ENCODE results near the gene WIPF3.
"Not testable (repeated sequence)": the region's sequence is repeated elsewhere in the genome, so short reads cannot be mapped to it uniquely, and the experiment has no call there.

Gene WIPF3

GRCh38 chr7:29890786-29891185 is 84.5 kb downstream of the WIPF3 start:
- DNase-seq; in situ Hi-C loops (cut with HindIII; ENCODE audit: low pct_ligation_motif_present, low pct_unique_long_range_greater_than_20kb, low sequenced_read_pairs): not testable (repeated sequence)

GRCh38 chr7:29891766-29892165 is 85.5 kb downstream of the WIPF3 start:
- in situ Hi-C loops (cut with HindIII; ENCODE audit: low pct_ligation_motif_present, low pct_unique_long_range_greater_than_20kb, low sequenced_read_pairs) = no loop called here
- DNase-seq = no peak

- no peak for DNase-seq
- in situ Hi-C loops (cut with HindIII; ENCODE audit: low pct_ligation_motif_present, low pct_unique_long_range_greater_than_20kb, low sequenced_read_pairs) = no loop called here
These were observed 85.9 kb downstream of the WIPF3 start for GRCh38 chr7:29892231-29892630.

GRCh38 chr7:29893351-29893965 is 87.2 kb downstream of the WIPF3 start:
- in situ Hi-C loops (cut with HindIII; ENCODE audit: low pct_ligation_motif_present, low pct_unique_long_range_greater_than_20kb, low sequenced_read_pairs) = no loop called here
- DNase-seq = no peak

- no peak for DNase-seq
- in situ Hi-C loops (cut with HindIII; ENCODE audit: low pct_ligation_motif_present, low pct_unique_long_range_greater_than_20kb, low sequenced_read_pairs) = no loop called here
These were observed 87.9 kb downstream of the WIPF3 start for GRCh38 chr7:29894256-29894655.

- in situ Hi-C loops (cut with HindIII; ENCODE audit: low pct_ligation_motif_present, low pct_unique_long_range_greater_than_20kb, low sequenced_read_pairs) = no loop called here
- DNase-seq = no peak
These were observed 89.3 kb downstream of the WIPF3 start for GRCh38 chr7:29895559-29895958.

- in situ Hi-C loops (cut with HindIII; ENCODE audit: low pct_ligation_motif_present, low pct_unique_long_range_greater_than_20kb, low sequenced_read_pairs) = no loop called here
- no peak for DNase-seq
These were observed 90.5 kb downstream of the WIPF3 start for GRCh38 chr7:29896685-29897411.

GRCh38 chr7:29898301-29898700 is 92.0 kb downstream of the WIPF3 start:
- no peak for DNase-seq
- in situ Hi-C loops (cut with HindIII; ENCODE audit: low pct_ligation_motif_present, low pct_unique_long_range_greater_than_20kb, low sequenced_read_pairs) = no loop called here

- no peak for DNase-seq
- in situ Hi-C loops (cut with HindIII; ENCODE audit: low pct_ligation_motif_present, low pct_unique_long_range_greater_than_20kb, low sequenced_read_pairs) = no loop called here
These were observed 94.4 kb downstream of the WIPF3 start for GRCh38 chr7:29900745-29901144.

GRCh38 chr7:29906200-29907022 is 100.1 kb downstream of the WIPF3 start:
- in situ Hi-C loops (cut with HindIII; ENCODE audit: low pct_ligation_motif_present, low pct_unique_long_range_greater_than_20kb, low sequenced_read_pairs) = no loop called here
- no peak for DNase-seq

- in situ Hi-C loops (cut with HindIII; ENCODE audit: low pct_ligation_motif_present, low pct_unique_long_range_greater_than_20kb, low sequenced_read_pairs) = no loop called here
- no peak for DNase-seq
These were observed 107.9 kb downstream of the WIPF3 start for GRCh38 chr7:29914180-29914579.

- DNase-seq = no peak
- in situ Hi-C loops (cut with HindIII; ENCODE audit: low pct_ligation_motif_present, low pct_unique_long_range_greater_than_20kb, low sequenced_read_pairs) = no loop called here
These were observed 109.3 kb downstream of the WIPF3 start for GRCh38 chr7:29915481-29916215.

GRCh38 chr7:29917641-29918040 is 111.3 kb downstream of the WIPF3 start:
- DNase-seq = no peak

GRCh38 chr7:29918850-29919249 is 112.5 kb downstream of the WIPF3 start:
- in situ Hi-C loops (cut with HindIII; ENCODE audit: low pct_ligation_motif_present, low pct_unique_long_range_greater_than_20kb, low sequenced_read_pairs) = no loop called here
- DNase-seq = no peak

More at GRCh38 chr7:29917641-29918040, 111.3 kb downstream of the WIPF3 start:
- in situ Hi-C loops (cut with HindIII; ENCODE audit: low pct_ligation_motif_present, low pct_unique_long_range_greater_than_20kb, low sequenced_read_pairs) = no loop called here

GRCh38 chr7:29919790-29920189 is 113.5 kb downstream of the WIPF3 start:
- in situ Hi-C loops (cut with HindIII; ENCODE audit: low pct_ligation_motif_present, low pct_unique_long_range_greater_than_20kb, low sequenced_read_pairs) = no loop called here

GRCh38 chr7:29920491-29920890 is 114.2 kb downstream of the WIPF3 start:
- DNase-seq = no peak

More at GRCh38 chr7:29919790-29920189, 113.5 kb downstream of the WIPF3 start:
- DNase-seq = no peak

GRCh38 chr7:29921404-29922010 is 115.2 kb downstream of the WIPF3 start:
- in situ Hi-C loops (cut with HindIII; ENCODE audit: low pct_ligation_motif_present, low pct_unique_long_range_greater_than_20kb, low sequenced_read_pairs) = no loop called here
- peak; percentile 78 for DNase-seq

More at GRCh38 chr7:29920491-29920890, 114.2 kb downstream of the WIPF3 start:
- in situ Hi-C loops (cut with HindIII; ENCODE audit: low pct_ligation_motif_present, low pct_unique_long_range_greater_than_20kb, low sequenced_read_pairs) = no loop called here

- DNase-seq = no peak
- in situ Hi-C loops (cut with HindIII; ENCODE audit: low pct_ligation_motif_present, low pct_unique_long_range_greater_than_20kb, low sequenced_read_pairs) = no loop called here
These were observed 116.8 kb downstream of the WIPF3 start for GRCh38 chr7:29922921-29923700.

Measured in ACHN (cell line).